Body of pancreas (tissue), 4 donors: ENCODE data around the gene TMEM168. TPM values are rescaled to one million over a fixed set of nuclear protein-coding genes. Genes with fewer than 3 reads are reported as not detected.

Experiments
- ATAC-seq: fragments of 150-250 bp; one replicate; pipeline ENCODE4 v1.9.1; 2016
- DNase-seq, 4 donors: peaks; one replicate each; pipeline ENCODE4 v3.0.0-alpha.2; 2019
- H3K27ac ChIP-seq, 4 donors: fragments of 200-600 bp; sonication (generic); 1 replicate in 3 of 4; 2 replicates in 1 of 4; pipeline versions ENCODE4 v1.5.1 to v1.6.1; 2016 to 2019; ENCODE audit warnings: mild to moderate bottlenecking in 1 of 4, mixed read lengths in 1 of 4, moderate library complexity in 1 of 4
- H3K27me3 ChIP-seq, 2 donors: fragments of 200-600 bp; sonication (generic); one replicate each; pipeline ENCODE4 v1.6.0; 2016; ENCODE audit warnings: mild to moderate bottlenecking in 1 of 2
- H3K36me3 ChIP-seq, 2 donors: fragments of 200-600 bp; sonication (generic); replicated peaks in 1 of 2; 2 replicates each; pipeline ENCODE4 v1.5.1; 2016; ENCODE audit warnings: low read depth in 2 of 2; ENCODE audit not compliant: insufficient read depth in 1 of 2
- H3K4me1 ChIP-seq: fragments of 200-600 bp; sonication (generic); one replicate; pipeline ENCODE4 v1.6.0; 2016
- H3K4me3 ChIP-seq, 2 donors: fragments of 200-600 bp; sonication (generic); 1 replicate in 1 of 2; 2 replicates in 1 of 2; pipeline ENCODE4 v1.5.1; 2016 to 2019
- H3K9me3 ChIP-seq, 3 donors: fragments of 200-600 bp; sonication (generic); 1 replicate in 2 of 3; 2 replicates in 1 of 3; pipeline ENCODE4 v1.5.1; 2016
- POLR2A ChIP-seq, 3 donors: fragments of 450-650 bp; IDR thresholded peaks; one replicate each; pipeline ENCODE4 v1.6.1; 2016; ENCODE audit warnings: antibody characterized with exemption in 3 of 3, mild to moderate bottlenecking in 2 of 3
- WGBS, 2 donors: methylation state at CpG; one replicate each; pipeline ENCODE4 v1.1.5; 2017; 5-methylcytosine and 5-hydroxymethylcytosine counted together
- intact Hi-C: fragments of 100-400 bp; cut with DNase I; formaldehyde crosslinking; loops from one replicate; pipeline ENCODE4 v1.15.1; 2023
- total RNA-seq, 2 donors: library from RNA; depleted of rRNA; stranded (reverse); fragments of >200 nt; gene quantifications; one replicate each; pipeline ENCODE4 v1.1.0, GENCODE V29; 2016
- TF ChIP-seq, protein P1 (sequence below), 7 experiments: fragments of 450-650 bp in 4 of 7; fragments of 200-600 bp in 3 of 7; sonication (generic) in 3 of 7; IDR thresholded peaks; one replicate each; pipeline ENCODE4 v1.5.1; 2016 to 2019; ENCODE audit warnings: antibody characterized with exemption in 7 of 7

The TMEM168 gene
- total RNA-seq, 2 donors from 2014 or later, result 13.7 to 15.8 TPM

DNA sequence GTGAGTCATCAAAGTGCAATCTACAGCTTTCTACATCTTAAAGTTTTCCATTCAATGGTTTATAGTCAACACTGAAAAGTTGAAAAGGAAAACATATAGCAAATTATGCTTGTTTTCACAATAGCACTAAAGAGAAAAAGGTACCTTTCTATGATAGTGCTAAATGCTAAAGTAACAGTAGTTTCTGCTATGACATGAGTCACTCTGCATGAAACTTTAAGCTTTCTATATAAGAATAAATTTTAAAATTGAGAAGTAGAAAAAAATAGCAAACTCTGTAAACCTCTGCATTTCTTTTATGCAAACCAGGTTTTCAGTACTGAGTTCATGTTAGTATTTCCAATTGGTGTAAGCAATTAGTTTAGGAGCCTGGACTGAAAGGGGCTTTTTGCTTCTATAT lies 31.2 kb upstream of the TMEM168 start:
- intact Hi-C loops, result no loop called here
- no peak overlapping the region for H3K4me3 ChIP-seq

DNA sequence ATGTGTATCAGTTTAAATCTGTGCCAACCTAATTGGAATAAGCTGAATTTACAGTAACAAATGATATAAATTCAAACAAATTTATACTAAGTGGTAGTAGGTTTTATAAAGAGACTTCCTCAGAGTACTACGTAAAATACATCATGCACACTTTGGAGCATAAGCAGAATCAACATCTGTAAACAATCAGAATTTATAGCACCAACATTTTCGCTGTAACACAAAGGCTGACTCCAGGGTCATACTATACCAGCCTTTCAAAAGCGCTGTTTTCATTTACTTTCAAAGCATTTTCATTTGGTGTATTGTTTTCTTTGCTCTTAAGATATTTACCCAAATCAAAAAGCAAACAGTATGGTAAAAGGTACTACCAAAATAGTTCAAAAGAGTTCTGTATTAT lies 29.3 kb upstream of the TMEM168 start:
- no peak overlapping the region for H3K4me3 ChIP-seq
- H3K27ac ChIP-seq, result no peak overlapping the region
- no peak for ATAC-seq
- TF ChIP-seq POLR2A (IDR thresholded peaks at IDR 0.05), result no peak
- TF ChIP-seq, protein P1, sequence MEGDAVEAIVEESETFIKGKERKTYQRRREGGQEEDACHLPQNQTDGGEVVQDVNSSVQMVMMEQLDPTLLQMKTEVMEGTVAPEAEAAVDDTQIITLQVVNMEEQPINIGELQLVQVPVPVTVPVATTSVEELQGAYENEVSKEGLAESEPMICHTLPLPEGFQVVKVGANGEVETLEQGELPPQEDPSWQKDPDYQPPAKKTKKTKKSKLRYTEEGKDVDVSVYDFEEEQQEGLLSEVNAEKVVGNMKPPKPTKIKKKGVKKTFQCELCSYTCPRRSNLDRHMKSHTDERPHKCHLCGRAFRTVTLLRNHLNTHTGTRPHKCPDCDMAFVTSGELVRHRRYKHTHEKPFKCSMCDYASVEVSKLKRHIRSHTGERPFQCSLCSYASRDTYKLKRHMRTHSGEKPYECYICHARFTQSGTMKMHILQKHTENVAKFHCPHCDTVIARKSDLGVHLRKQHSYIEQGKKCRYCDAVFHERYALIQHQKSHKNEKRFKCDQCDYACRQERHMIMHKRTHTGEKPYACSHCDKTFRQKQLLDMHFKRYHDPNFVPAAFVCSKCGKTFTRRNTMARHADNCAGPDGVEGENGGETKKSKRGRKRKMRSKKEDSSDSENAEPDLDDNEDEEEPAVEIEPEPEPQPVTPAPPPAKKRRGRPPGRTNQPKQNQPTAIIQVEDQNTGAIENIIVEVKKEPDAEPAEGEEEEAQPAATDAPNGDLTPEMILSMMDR (IDR thresholded peaks at IDR 0.05), result no peak
- H3K9me3 ChIP-seq, result no peaks in the 10 kb centered on the region
- WGBS, 2 donors, result 91 to 97% methylated on average over 3 of the region's 3 CpGs
- intact Hi-C loops, result no loop called here
- no peaks in the 10 kb centered on the region for H3K27me3 ChIP-seq
- DNase-seq, result no peak
- no peaks in the 10 kb centered on the region for H3K4me1 ChIP-seq
- H3K36me3 ChIP-seq, result no peaks in the 10 kb centered on the region

More for the DNA sequence above, 31.2 kb upstream of the TMEM168 start:
- Histone ChIP-seq H3K27me3 (no peaks in the 10 kb centered on the region), H3K4me1 (no peaks in the 10 kb centered on the region), H3K27ac (no peak overlapping the region), H3K9me3 (no peaks in the 10 kb centered on the region), H3K36me3 (no peaks in the 10 kb centered on the region)
- no peak for ATAC-seq
- DNase-seq, result no peak
- no peak for TF ChIP-seq POLR2A (IDR thresholded peaks at IDR 0.05)
- TF ChIP-seq, protein P1 (IDR thresholded peaks at IDR 0.05), result no peak

DNA sequence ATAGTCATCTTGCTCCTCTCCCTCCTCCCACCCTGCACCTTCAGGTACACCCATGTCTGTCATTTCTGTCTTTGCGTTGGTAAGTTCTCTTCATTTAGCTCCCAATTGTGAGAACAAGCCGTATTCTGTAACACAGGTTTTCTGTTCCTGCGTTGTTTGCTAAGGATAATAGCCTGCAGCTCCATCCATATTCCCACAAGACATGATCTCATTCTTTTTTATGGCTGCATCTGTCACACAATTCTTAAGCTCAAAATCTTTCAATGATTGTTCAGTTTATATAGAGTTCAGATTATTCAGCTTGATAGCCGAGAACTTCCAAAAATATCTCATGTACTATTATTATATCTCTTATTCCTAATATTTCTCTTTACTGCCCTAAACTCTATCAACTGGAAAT lies 16.0 kb upstream of the TMEM168 start:
- Histone ChIP-seq H3K27me3 (no peaks in the 10 kb centered on the region), H3K9me3 (no peaks in the 10 kb centered on the region), H3K36me3 (no peaks in the 10 kb centered on the region), H3K4me3 (no peak overlapping the region), H3K27ac (no peak overlapping the region), H3K4me1 (no peaks in the 10 kb centered on the region)
- DNase-seq, result no peak
- TF ChIP-seq, protein P1 (IDR thresholded peaks at IDR 0.05), result no peak
- TF ChIP-seq POLR2A (IDR thresholded peaks at IDR 0.05), result no peak
- ATAC-seq, result no peak
- intact Hi-C loops, result no loop called here
- 90 to 94% methylated on average over 4 of the region's 4 CpGs for WGBS, 2 donors

DNA sequence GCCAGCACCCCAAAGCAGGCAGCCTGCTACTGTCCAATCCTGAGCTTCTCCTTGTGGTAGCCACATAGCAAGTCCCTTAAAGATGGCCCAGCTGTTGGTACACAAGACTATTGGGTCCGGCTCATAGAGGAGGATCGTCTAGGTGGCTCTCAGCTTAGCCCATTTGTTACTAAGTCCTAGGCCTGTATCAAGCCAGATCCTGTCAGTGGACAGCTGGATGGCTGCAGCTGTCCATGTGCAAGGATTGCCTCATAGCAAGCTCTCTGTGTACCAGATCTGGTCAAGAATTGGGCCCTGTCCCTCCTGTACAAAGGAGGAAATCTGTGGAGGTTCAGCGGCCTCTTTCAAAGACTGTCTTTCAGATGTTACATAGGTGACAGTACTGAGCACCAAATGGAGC lies 12.2 kb upstream of the TMEM168 start:
- DNase-seq, result no peak
- Histone ChIP-seq H3K27me3 (no peaks in the 10 kb centered on the region), H3K9me3 (no peaks in the 10 kb centered on the region), H3K36me3 (no peaks in the 10 kb centered on the region), H3K4me3 (no peak overlapping the region), H3K27ac (no peak overlapping the region), H3K4me1 (no peaks in the 10 kb centered on the region)
- no peak for ATAC-seq
- TF ChIP-seq, protein P1 (IDR thresholded peaks at IDR 0.05), result no peak
- TF ChIP-seq POLR2A (IDR thresholded peaks at IDR 0.05), result no peak
- WGBS, 2 donors, result 95 to 100% methylated on average over 2 to 3 of the region's 3 CpGs
- intact Hi-C loops, result no loop called here

DNA sequence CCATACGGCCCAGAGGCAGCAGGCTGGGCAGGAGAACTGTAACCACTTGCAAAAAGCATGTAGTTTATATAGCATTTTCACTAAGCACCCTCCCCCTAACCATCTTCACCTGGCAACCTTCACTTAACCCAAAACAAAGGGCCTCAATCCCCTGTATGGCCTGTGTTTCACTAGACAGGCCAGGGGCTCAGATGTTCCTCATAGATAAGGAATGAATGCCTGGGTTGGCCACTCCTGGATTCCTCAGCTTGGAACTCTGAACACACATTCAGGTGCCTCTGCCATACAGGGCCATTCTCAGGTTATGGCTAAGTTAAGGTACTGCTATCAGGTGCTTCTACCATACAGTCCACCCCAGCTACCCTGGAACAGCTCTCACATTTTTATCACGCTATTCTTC lies 10.3 kb upstream of the TMEM168 start:
- WGBS, 2 donors, result 83 to 87% methylated on average over 2 of the region's 2 CpGs
- Histone ChIP-seq H3K4me3 (no peak overlapping the region), H3K27me3 (no peaks in the 10 kb centered on the region), H3K36me3 (no peaks in the 10 kb centered on the region), H3K27ac (no peak overlapping the region), H3K4me1 (no peaks in the 10 kb centered on the region), H3K9me3 (no peaks in the 10 kb centered on the region)
- DNase-seq (no peak), ATAC-seq (no peak)
- TF ChIP-seq POLR2A (IDR thresholded peaks at IDR 0.05), result no peak
- TF ChIP-seq, protein P1 (IDR thresholded peaks at IDR 0.05), result no peak
- intact Hi-C loops, result no loop called here
